IPS-NIHi11 (cell line): ENCODE data around the gene DNAH12.
"Not testable (repeated sequence)": the region's sequence is repeated elsewhere in the genome, so short reads cannot be mapped to it uniquely, and the experiment has no call there.

ENCODE experiments used
- DNase-seq: peaks from one replicate; pipeline ENCODE4 v3.0.0; 2012; ENCODE audit warnings: mixed read lengths, low spot score

The DNAH12 gene

DNA sequence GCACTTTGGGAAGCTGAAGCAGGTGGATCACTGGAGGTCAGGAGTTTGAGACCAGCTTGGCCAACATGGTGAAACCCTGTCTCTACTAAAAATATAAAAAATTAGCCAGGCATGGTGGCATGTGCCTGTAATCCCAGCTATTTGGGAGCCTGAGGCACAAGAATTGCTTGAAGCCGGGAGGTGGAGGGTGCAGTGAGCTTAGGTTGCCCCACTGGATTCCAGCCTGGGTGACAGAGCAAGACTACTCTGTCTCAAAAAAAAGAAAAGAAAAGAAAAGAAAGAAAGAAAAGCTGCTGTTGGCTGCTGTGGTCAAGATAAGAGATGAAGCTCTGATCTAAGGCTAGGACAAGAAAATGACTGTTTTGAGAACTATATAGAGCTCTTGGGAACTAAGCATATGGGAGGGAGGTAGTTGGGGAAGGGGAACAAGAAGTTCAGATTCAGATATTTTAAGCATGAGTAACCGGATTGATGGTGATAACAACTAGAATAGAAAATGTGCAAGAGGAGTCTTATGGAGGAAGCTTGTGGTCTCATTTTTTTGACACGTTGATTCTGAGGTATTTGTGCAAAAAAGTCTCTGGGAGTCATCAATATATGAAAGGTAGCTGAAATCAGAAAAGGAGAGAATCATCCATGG, 25.7 kb downstream of the DNAH12 start:
- no peak for DNase-seq

DNA sequence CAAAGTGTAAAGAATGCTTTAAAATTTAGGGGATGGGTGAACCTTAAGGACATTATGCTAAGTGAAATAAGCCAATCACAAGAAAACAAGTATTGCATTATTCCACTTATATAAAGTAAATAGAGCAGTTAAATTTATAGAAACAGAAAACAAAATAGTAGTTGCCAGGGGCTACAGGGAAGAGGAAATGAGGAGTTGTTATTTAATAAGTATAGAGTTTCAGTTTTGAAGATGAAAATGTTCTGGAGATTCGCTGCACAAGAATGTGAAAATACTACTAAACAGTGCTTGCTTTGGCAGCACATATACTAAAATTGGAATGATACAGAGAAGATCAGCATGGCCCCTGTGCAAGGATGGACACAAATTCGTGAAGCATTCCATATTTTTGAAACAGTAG, 32.0 kb downstream of the DNAH12 start:
- no peak for DNase-seq

DNA sequence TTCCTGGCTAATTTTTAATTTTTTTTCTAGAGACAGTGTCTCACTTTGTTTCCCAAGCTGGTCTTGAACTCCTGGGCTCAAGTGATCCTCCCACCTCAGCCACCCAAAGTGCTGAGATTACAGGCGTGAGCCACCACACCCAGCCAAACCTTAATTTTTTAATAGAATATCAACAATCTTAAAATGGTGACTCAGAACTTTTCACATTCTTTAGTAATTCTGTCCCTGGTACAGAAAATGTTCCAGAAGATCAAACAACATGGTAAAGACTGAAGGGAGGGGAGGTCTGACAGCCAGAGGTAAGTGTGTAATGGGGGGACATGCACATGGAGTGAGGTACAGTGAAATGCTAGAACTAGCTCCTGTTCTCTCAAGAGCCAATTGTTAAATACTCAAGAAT, 38.2 kb downstream of the DNAH12 start:
- no peak for DNase-seq

DNA sequence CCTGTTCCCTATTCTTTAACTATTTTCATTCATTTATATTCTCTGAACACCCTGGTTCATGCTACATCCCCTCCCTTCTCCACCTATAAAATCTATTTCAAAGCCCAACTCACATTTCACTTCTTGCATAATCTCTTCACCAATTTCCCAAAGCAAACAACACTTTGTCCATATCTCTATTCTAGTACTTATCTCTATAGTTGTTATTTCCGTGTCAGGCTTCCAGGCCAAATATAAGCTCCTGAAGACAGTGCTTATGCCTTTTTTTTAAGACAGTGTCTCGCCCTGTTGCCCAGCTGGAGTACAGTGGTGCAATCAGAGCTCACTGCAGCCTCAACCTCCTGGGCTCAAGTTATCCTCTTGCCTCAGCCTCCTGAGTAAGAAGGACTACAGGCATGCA, 43.6 kb downstream of the DNAH12 start:
- no peak for DNase-seq

DNA sequence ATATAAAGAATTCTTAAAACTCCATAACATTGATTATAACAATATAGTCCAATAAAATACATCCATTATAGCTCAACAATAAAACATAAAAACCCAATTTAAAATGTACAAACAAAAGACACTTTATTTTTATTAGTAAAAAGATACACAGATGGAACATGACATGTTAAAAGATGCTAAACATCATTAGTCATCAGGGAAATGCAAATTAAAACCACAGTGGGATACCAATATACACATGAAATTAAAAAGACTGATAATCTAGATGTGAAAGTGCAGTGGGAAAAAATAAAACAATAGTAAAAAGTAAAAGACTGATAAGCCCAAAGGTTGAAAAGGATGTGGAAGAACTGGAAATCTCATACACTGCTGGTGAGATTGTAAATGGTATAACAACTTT, 46.2 kb downstream of the DNAH12 start:
- no peak for DNase-seq

DNA sequence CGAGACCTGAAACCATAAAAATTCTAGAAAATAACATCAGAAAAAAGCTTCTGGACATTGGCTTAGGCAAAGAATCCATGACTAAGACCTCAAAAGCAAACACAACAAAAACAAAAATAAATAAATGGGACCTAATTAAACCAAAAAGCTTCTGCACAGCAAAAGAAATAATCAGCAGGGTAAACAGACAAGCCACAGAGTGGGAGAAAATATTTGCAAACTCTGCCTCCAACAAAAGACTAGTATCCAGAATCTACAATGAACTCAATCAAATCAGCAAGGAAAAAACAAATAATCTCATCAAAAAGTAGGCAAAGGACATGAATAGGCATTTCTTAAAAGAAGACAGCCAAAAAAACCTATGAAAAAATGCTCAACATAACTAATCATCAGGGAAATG, 59.6 kb downstream of the DNAH12 start:
- DNase-seq, result no peak

DNA sequence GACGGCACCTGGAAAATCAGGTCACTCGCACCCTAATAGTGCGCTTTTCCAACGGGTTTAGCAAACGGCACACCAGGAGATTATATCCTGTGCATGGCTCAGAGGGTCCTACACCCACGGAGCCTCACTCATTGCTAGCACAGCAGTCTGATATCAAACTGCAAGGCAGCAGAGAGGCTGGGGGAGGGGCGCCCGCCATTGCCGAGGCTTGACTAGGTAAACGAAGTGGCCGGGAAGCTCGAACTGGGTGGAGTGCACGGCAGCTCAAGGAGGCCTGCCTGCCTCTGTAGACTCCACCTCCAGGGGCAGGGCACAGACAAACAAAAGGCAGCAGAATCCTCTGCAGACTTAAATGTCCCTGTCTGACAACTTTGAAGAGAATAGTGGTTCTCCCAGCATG, 67.0 kb downstream of the DNAH12 start:
- not testable (repeated sequence) for DNase-seq

DNA sequence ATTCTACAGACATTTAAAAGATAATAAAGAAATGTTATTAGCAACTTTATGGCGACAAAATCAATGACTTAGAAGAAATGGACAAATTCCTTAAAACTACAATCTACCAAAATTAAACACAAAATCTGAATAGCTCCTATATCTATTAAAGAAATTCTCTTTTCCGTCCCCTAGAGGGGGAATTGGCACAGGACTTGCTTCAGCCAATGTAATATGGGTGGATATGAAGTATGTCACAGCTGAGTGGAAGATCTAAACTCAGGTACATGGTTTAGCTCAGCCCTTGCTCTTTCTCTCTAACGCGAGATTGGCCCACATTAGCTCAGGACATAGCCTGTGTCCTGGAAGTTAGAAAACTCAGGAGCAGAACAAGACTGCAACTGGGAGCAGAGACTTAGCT, 79.3 kb downstream of the DNAH12 start:
- no peak for DNase-seq

DNA sequence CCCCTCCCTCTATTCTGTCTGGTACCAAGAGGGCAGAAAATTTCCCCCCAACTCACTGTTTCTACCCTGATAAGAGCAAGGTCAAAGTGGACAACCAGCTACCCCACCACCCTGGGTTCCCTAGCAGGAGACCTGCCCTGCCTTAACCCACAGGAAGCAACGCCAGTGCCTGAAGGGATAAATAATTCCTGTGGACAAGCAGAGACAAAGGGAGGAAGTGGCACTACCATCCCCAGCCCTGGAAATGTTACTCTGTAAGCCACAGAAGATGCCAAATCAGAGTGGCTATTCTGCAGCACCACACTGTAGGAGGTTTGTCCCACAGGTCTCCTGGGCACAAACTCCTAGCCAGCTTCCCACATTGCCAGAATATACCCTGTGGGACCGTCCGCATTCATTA, 80.1 kb downstream of the DNAH12 start:
- no peak for DNase-seq

DNA sequence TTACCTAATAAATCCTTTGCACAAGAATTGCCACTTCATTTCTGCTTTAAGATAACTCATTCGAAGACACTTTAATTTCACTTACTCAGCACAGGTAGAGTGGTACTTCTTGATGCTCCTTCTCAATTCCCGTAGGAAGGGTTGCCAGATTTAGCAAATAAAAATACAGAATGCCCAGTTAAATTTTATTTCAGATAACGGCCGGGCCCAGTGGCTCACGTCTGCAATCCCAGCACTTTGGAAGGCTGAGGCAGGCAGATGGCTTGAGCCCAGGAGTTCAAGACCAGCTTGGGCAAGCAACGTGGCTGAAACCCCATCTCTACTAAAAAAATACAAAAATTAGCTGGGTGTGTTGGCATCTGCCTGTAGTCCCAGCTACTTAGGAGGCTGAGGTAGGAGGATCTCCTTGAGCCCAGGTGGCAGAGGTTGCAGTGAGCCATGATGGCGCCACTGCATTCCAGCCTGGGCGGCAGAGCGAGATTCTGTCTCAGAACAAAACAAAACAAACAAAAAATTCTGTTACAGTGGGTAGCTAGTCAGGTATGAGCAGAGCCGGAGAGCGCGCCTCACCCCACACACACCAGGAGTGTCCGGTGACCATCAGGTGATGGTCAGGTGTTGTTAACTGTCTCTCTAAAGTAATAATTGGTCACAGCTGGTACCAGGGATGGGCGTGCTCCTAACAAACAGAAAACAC, 92.8 kb downstream of the DNAH12 start:
- DNase-seq, result no peak

DNA sequence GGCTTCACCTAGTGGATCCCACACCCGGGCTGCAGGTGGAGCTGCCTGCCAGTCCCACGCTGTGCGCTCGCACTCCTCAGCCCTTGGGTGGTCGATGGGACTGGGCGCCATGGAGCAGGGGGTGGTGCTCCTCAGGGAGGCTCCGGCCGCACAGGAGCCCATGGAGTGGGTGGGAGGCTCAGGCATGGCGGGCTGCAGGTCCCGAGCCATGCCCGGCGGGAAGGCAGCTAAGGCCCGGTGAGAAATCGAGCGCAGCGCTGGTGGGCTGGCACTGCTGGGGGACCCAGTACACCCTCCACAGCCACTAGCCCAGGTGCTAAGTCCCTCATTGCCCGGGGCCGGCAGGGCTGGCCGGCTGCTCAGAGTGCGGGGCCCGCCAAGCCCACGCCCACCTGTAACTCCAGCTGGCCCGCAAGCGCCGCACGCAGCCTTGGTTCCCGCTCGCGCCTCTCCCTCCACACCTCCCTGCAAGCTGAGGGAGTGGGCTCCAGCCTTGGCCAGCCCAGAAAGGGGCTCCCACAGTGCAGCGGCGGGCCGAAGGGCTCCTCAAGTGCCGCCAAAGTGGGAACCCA, 94.8 kb downstream of the DNAH12 start:
- not testable (repeated sequence) for DNase-seq

DNA sequence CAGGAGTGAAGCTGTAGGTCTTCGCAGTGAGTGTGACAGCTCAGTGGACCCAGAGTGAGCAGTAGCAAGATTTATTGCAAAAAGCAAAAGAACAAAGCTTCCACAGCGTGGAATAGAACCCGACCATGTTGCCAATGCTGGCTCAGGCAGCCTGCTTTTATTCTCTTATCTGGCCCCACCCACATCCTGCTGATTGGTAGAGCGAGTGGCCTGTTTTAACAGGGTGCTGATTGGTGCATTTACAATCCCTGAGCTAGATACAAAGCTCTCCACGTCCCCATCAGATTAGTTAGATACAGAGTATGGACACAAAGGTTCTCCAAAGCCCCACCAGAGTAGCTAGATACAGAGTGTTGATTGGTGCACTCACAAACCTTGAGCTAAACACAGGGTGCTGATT, 95.7 kb downstream of the DNAH12 start:
- not testable (repeated sequence) for DNase-seq

DNA sequence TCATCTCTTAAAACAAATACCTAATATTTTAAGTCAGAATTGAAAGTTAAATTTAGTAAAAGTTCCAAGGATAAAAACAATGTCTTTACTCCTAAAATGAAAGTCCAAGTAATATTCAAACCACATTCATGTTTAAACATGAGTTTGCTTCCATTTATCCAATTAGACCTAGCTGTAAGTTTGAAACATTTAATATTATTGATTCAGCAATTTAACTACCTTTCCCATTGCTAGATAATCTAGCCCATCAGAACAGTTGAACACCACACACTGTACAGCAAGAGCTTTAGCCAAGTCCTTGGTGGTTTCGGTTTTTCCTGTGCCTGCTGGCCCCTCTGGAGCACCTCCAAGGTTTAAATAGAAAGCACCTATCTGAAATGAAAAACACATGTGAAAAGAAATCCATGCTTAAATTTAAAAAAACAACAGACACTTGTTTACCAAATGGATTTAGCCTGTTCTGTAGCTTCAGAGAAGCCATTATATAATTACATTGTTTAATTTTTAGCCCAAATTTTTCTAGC, 97.8 kb downstream of the DNAH12 start:
- no peak for DNase-seq

DNA sequence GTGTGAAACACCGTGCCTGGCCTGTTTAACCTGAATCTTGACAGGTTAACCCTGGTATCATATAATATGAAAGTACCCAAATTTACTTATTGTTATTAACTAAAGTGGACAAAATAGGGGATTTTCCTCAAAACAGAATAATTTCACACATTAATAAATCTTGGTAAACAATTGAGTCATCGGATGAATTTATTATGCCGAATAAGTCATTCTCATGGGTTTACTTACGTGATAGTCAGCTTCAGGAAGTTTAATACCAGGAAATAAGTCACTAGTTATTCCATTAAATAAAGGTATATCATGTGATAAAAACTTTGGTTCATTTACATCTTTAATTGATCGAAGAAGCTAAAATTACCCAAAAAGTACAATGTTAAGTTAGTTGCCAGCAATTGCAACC, 99.7 kb downstream of the DNAH12 start:
- no peak for DNase-seq

DNA sequence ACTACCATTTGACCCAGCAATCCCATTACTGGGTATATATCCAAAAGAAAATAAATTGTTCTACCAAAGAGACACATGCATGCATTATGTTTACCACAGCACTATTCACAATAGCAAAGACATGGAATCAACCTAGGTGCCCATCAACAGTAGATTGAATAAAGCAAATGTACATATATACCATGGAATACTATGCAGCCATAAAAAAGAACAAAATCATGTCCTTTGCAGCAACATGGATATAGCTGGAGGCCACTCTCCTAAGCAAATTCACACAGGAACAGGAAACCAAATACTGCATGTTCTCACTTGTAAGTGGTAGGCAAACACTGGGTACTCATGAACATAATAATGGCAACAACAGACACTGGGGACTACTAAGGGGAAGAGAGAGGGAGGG, 104.0 kb downstream of the DNAH12 start:
- not testable (repeated sequence) for DNase-seq

DNA sequence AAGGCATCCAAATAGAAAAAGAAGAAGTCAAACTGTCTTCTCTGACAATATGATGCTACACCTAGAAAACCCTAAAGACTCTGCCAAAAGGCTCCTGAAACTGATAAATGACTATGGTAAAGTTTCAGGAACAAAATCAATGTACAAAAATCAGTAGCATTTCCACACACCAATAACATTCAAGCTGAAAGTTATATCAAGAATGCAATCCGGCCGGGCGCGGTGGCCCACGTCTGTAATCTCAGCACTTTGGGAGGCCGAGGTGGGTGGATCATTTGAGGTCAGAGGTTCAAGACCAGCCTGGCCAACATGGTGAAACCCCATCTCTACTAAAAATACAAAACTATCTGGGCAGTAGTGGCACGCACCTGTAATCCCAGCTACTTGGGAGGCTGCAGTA, 105.7 kb downstream of the DNAH12 start:
- not testable (repeated sequence) for DNase-seq

DNA sequence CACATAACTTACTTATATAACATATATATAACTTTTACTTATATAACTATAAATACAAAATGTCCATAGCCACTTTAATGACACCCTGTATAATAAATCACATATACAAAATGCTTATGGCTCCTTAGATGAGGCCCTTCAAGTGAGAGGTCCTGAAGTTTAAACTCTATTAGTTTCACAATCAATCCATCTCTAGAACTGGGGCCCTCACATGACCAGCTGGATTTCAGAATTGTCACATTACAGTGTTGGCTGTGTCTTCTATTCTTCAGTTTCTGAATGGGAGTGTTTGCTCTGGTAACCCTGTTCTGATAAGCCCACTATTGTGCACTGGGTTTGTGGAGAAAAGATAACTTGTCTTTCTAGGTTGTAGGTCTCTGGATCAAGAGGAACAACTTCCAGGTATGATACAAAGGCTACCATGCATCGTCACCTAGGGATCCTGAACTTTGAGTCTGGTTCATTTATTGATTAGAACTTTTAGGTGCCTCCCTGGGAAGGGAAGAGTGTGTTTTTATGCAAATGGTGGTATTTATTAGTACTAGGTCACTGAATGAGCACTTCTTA, 107.9 kb downstream of the DNAH12 start:
- no peak for DNase-seq

DNA sequence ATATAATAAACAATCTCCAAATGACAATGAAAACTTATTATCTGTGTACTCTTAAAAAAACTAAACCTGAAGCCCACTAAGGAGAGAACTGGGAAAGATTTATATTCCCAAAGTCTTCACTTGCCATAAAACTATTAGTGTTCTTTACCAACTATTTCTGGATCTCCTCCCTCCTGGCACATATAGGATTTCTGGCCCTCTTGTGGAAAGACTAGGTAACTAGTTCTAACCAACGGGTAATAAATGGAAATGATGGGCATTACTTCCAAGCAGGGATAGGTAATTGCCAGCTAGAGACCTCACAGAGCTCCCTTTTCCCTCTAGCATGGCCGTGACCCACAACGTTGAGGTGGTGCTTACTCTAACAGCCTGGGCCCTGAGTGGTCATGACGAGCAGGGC, 110.1 kb downstream of the DNAH12 start:
- DNase-seq, result peak; percentile 42

DNA sequence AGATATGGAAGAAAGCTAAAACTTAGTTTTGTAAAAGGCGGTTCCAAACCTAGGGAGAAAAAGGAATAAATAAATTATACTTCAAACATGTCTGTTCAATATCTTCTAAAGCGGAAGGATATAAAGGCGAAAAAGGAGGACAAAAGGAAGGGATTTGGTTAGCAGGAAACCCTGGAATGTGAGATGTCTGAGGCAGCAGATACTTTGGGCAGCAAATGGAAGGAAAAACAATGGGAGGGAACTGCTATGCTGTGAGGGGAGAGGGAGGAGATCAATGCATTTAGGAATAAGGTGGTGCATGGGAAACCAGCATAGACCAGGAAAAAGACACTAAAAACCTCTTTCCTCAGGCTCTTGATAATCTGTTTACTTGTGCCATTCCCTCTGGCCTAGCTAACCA, 120.8 kb downstream of the DNAH12 start:
- DNase-seq, result peak; percentile 40

DNA sequence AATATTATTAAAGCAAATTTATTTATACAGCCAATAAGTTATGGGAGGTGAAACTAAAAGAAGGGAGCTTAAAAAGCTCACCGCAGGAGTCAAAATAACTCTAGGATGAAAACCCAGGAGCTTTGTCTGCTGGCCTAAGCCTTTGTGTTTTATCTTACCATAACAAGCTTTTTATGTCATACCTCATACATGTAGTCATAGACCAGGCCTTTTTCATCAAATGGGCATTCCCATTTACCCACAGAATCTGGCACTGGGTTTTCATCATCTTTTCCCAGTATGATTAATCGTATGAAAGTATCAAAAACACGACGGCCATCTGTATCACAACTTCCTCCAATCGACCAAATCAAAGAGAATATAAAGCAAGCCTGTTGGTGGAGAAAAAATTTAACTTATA, 122.8 kb downstream of the DNAH12 start:
- DNase-seq, result no peak

DNA sequence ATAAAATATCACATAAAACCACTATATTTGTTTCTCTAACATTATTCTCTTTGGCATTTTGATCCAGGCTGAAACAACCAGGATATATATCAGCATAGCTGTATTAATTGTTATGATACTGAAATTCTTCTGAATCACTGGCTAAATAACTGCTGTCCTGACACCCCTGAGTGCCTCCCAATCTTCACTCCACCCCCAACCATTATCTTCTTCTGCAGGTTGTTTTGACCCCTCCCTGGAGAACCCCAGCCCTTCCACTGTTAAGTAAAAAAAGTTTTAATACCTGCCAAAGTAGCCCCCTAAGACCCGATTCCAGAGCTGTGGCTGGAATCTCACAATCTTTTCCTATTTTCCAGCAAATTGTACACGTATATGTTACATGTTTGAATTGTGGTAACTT, 124.1 kb downstream of the DNAH12 start:
- no peak for DNase-seq

DNA sequence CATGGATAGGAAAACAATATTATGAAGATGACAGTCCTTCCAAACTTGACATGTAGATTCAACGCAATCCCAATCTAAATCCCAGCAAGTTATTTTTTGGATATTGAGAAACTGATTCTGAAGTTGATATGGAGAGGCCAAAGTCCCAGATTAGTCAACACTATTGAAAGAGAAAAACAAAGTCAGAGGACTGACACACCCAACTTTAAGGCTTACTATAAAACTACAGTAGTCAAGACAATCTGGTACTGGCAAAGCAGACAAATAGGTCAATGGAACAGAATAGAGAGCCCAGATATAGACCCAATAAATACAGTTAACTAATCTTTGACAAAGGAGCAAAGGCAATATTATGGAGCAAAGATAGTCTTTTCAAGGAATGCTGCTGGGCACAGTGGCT, 132.4 kb downstream of the DNAH12 start:
- no peak for DNase-seq

DNA sequence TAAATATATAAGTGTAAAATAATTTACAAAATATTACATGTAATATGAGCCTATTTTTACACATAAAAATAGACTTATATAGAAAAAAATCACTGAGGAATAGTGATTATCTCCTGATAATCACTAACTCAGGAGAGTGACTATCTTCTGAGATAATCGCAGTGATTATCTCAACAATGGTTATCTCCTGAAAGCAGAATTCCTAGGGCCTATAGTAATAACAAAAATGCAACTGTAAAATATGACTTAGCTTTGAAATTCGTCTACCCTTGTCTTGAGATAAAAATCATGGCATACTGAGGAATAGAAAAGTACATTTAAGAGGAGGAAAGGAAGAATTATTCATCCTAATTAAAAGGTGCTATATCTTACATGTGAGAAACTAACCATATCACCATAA, 134.7 kb downstream of the DNAH12 start:
- DNase-seq, result no peak
